ENCODE results near the gene AGT.
"Not testable (repeated sequence)": the region's sequence is repeated elsewhere in the genome, so short reads cannot be mapped to it uniquely, and the experiment has no call there.

Gene AGT

GRCh38 chr1:230707732-230708630 lies 5.9 kb downstream of the AGT start:
- in situ Hi-C loops (cut with MboI; ENCODE audit: low sequenced_read_pairs): no loop called here

GRCh38 chr1:230706887-230707731 lies 6.8 kb downstream of the AGT start:
- in situ Hi-C loops (cut with MboI; ENCODE audit: low sequenced_read_pairs): no loop called here

GRCh38 chr1:230706020-230706699 lies 7.8 kb downstream of the AGT start:
- in situ Hi-C loops (cut with MboI; ENCODE audit: low sequenced_read_pairs): no loop called here

- in situ Hi-C loops (cut with MboI; ENCODE audit: low sequenced_read_pairs): no loop called here
Measured at GRCh38 chr1:230705289-230706019, 8.5 kb downstream of the AGT start.

- in situ Hi-C loops (cut with MboI; ENCODE audit: low sequenced_read_pairs): no loop called here
Measured at GRCh38 chr1:230704830-230705229, 9.1 kb downstream of the AGT start.

- in situ Hi-C loops (cut with MboI; ENCODE audit: low sequenced_read_pairs): no loop called here
Measured at GRCh38 chr1:230703679-230704385, 10.1 kb downstream of the AGT start.

- in situ Hi-C loops (cut with MboI; ENCODE audit: low sequenced_read_pairs): no loop called here
Measured at GRCh38 chr1:230702934-230703678, 10.8 kb downstream of the AGT start.

GRCh38 chr1:230701895-230702768 lies 11.8 kb downstream of the AGT start:
- in situ Hi-C loops (cut with MboI; ENCODE audit: low sequenced_read_pairs): no loop called here

- in situ Hi-C loops (cut with MboI; ENCODE audit: low sequenced_read_pairs): no loop called here
Measured at GRCh38 chr1:230701434-230701833, 12.5 kb downstream of the AGT start.

- in situ Hi-C loops (cut with MboI; ENCODE audit: low sequenced_read_pairs): no loop called here
Measured at GRCh38 chr1:230700132-230700531, 13.8 kb downstream of the AGT start.

- in situ Hi-C loops (cut with MboI; ENCODE audit: low sequenced_read_pairs): no loop called here
Measured at GRCh38 chr1:230699716-230700115, 14.2 kb downstream of the AGT start.

GRCh38 chr1:230698964-230699363 lies 15.0 kb downstream of the AGT start:
- in situ Hi-C loops (cut with MboI; ENCODE audit: low sequenced_read_pairs): not testable (repeated sequence)

GRCh38 chr1:230698130-230698529 lies 15.8 kb downstream of the AGT start:
- in situ Hi-C loops (cut with MboI; ENCODE audit: low sequenced_read_pairs): no loop called here

- in situ Hi-C loops (cut with MboI; ENCODE audit: low sequenced_read_pairs): no loop called here
Measured at GRCh38 chr1:230696722-230697437, 17.0 kb downstream of the AGT start.

- in situ Hi-C loops (cut with MboI; ENCODE audit: low sequenced_read_pairs): no loop called here
Measured at GRCh38 chr1:230696218-230696617, 17.7 kb downstream of the AGT start.

GRCh38 chr1:230694991-230695390 lies 18.9 kb downstream of the AGT start:
- in situ Hi-C loops (cut with MboI; ENCODE audit: low sequenced_read_pairs): no loop called here

- in situ Hi-C loops (cut with MboI; ENCODE audit: low sequenced_read_pairs): no loop called here
Measured at GRCh38 chr1:230694464-230694863, 19.5 kb downstream of the AGT start.

GRCh38 chr1:230693777-230694176 lies 20.1 kb downstream of the AGT start:
- in situ Hi-C loops (cut with MboI; ENCODE audit: low sequenced_read_pairs): no loop called here

All from HL-60/S4 treated with phorbol 12-myristate 13-acetate at 8.2 ng/mL for 4 days and 3 days (cell line).